Mesenchymal stem cell (in vitro differentiated cells and primary cell): ENCODE results near the gene TMEM116.

Experiments
- DNase-seq: peaks from one replicate; pipeline ENCODE4 v3.0.0-alpha.2; 2013
- H2AFZ ChIP-seq: one replicate; pipeline ENCODE4 v1.6.1; 2013; ENCODE audit warnings: low read depth, mild to moderate bottlenecking, control low read depth, inconsistent platforms, low read length, moderate library complexity
- H2AK5ac ChIP-seq: 2 replicates; pipeline ENCODE4 v1.6.1; 2013; ENCODE audit warnings: low read length, moderate library complexity, mild to moderate bottlenecking, inconsistent platforms; ENCODE audit not compliant: severe bottlenecking
- H2BK120ac ChIP-seq: one replicate; pipeline ENCODE4 v1.6.1; 2013; ENCODE audit warnings: low read depth, mild to moderate bottlenecking, inconsistent platforms, low read length, moderate library complexity
- H2BK12ac ChIP-seq, 2 experiments: one replicate each; pipeline ENCODE4 v1.6.1; 2013; ENCODE audit warnings: inconsistent platforms in 2 of 2, low read length in 2 of 2, mild to moderate bottlenecking in 2 of 2, moderate library complexity in 2 of 2, control low read depth in 1 of 2
- H2BK15ac ChIP-seq: one replicate; pipeline ENCODE4 v1.6.1; 2013; ENCODE audit warnings: mild to moderate bottlenecking, low read depth, inconsistent platforms; ENCODE audit not compliant: poor library complexity, severe bottlenecking
- H2BK5ac ChIP-seq: 2 replicates; pipeline ENCODE4 v1.6.1; 2013; ENCODE audit warnings: low read depth, mild to moderate bottlenecking, low read length, control low read depth, inconsistent platforms; ENCODE audit not compliant: poor library complexity, severe bottlenecking
- H3K14ac ChIP-seq, 2 experiments: one replicate each; pipeline ENCODE4 v1.6.1; 2013; ENCODE audit warnings: inconsistent platforms in 2 of 2, low read length in 2 of 2, control low read depth in 1 of 2, mild to moderate bottlenecking in 1 of 2, moderate library complexity in 1 of 2
- H3K18ac ChIP-seq, 2 experiments: one replicate each; pipeline ENCODE4 v1.6.1; 2013; ENCODE audit warnings: inconsistent platforms in 2 of 2, low read length in 2 of 2, control low read depth in 1 of 2, low read depth in 1 of 2, mild to moderate bottlenecking in 1 of 2
- H3K23ac ChIP-seq, 2 experiments: one replicate each; pipeline ENCODE4 v1.6.1; 2013; ENCODE audit warnings: inconsistent platforms in 2 of 2, low read length in 2 of 2, mild to moderate bottlenecking in 2 of 2, moderate library complexity in 2 of 2, control low read depth in 1 of 2
- H3K27ac ChIP-seq: 2 replicates; pipeline ENCODE4 v1.5.1; 2013; ENCODE audit warnings: mild to moderate bottlenecking, moderate library complexity, low read length, control low read depth, inconsistent platforms; ENCODE audit not compliant: poor library complexity, severe bottlenecking
- H3K27me3 ChIP-seq, 2 experiments: 2 replicates each; pipeline versions ENCODE4 v1.6.1 to v1.7.0; 2013; ENCODE audit warnings: low read length in 2 of 2, mild to moderate bottlenecking in 2 of 2, moderate library complexity in 2 of 2, control low read depth in 1 of 2, inconsistent platforms in 1 of 2; ENCODE audit not compliant: control insufficient read depth in 1 of 2, insufficient read depth in 1 of 2
- H3K36me3 ChIP-seq, 2 experiments: 2 replicates each; pipeline versions ENCODE4 v1.6.1 to v1.7.0; 2013; ENCODE audit warnings: low read length in 2 of 2, control low read depth in 1 of 2, inconsistent platforms in 1 of 2, low read depth in 1 of 2, mild to moderate bottlenecking in 1 of 2; ENCODE audit not compliant: insufficient read depth in 2 of 2, control insufficient read depth in 1 of 2
- H3K4ac ChIP-seq, 2 experiments: one replicate each; pipeline ENCODE4 v1.6.1; 2013; ENCODE audit warnings: inconsistent platforms in 2 of 2, low read length in 2 of 2, mild to moderate bottlenecking in 2 of 2, moderate library complexity in 2 of 2, control low read depth in 1 of 2, low read depth in 1 of 2
- H3K4me1 ChIP-seq: 2 replicates; pipeline ENCODE4 v1.6.1; 2013; ENCODE audit warnings: low read depth, low read length, control low read depth; ENCODE audit not compliant: control insufficient read depth, insufficient read depth
- H3K4me2 ChIP-seq: 2 replicates; pipeline ENCODE4 v1.6.1; 2013; ENCODE audit warnings: low read length, mild to moderate bottlenecking, inconsistent platforms; ENCODE audit not compliant: poor library complexity, severe bottlenecking
- H3K4me3 ChIP-seq, 2 experiments: 2 replicates each; pipeline versions ENCODE4 v1.5.1 to v1.7.0; 2013; ENCODE audit warnings: low read length in 2 of 2, mild to moderate bottlenecking in 2 of 2, control low read depth in 1 of 2, low read depth in 1 of 2; ENCODE audit not compliant: insufficient read depth in 1 of 2
- H3K79me1 ChIP-seq: replicated peaks from 2 replicates; pipeline ENCODE4 v1.6.1; 2013; ENCODE audit warnings: mild to moderate bottlenecking, control low read depth, low read length, inconsistent platforms; ENCODE audit not compliant: poor library complexity, severe bottlenecking
- H3K9ac ChIP-seq: 2 replicates; pipeline ENCODE4 v1.7.0; 2013; ENCODE audit warnings: mild to moderate bottlenecking, low read length, moderate library complexity
- H3K9me3 ChIP-seq: 2 replicates; pipeline ENCODE4 v1.7.0; 2013; ENCODE audit warnings: mild to moderate bottlenecking, low read length; ENCODE audit not compliant: control insufficient read depth
- H4K8ac ChIP-seq: one replicate; pipeline ENCODE4 v1.6.1; 2013; ENCODE audit warnings: inconsistent platforms, mild to moderate bottlenecking, low read length, moderate library complexity
- H4K91ac ChIP-seq: one replicate; pipeline ENCODE4 v1.6.1; 2013; ENCODE audit warnings: mild to moderate bottlenecking, low read length, inconsistent platforms
- WGBS: methylation state at CpG from one replicate; pipeline ENCODE4 v1.1.7; 2013; ENCODE audit warnings: mixed read lengths; 5-methylcytosine and 5-hydroxymethylcytosine counted together

The TMEM116 gene

DNA sequence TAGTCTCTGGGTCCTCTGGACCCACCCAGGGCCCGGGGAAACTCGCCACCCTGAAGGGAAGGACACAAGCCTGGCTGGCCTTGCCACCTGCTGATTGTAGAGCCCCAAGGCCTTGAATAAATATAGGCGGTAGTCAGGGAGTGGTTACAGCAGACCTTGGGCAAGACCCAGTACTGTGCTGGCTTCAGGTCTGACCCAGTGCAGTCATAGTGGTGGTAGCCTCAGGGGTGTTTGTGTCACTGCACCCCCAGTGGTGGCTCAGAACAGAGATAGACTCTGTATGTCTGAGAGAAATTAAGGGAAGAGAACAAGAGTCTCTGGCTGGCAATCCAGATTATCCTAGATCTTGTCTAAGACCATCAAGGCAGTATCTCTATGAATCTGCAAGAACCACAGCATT is 107.5 kb downstream of the TMEM116 start:
- no peaks in the 10 kb centered on the region for H3K4me1 ChIP-seq
- H3K9ac ChIP-seq, result no peak overlapping the region
- 93% methylated on average over 3 of the region's 3 CpGs for WGBS
- H2BK5ac ChIP-seq, result no peak overlapping the region
- H2BK12ac ChIP-seq, result no peak overlapping the region
- H3K36me3 ChIP-seq, result peaks cover 13 to 14% of the 10 kb centered on the region in 2 experiments
- no peak overlapping the region for H3K4me3 ChIP-seq
- H3K27me3 ChIP-seq, result no peaks in the 10 kb centered on the region
- H2BK120ac ChIP-seq, result no peak overlapping the region
- no peak overlapping the region for H2AFZ ChIP-seq
- H3K79me1 ChIP-seq, result no peaks in the 10 kb centered on the region
- H2BK15ac ChIP-seq, result no peak overlapping the region
- H3K9me3 ChIP-seq, result peaks cover 10% of the 10 kb centered on the region
- H3K14ac ChIP-seq, result no peak overlapping the region
- no peak overlapping the region for H3K4ac ChIP-seq
- H3K18ac ChIP-seq, result no peak overlapping the region
- H4K91ac ChIP-seq, result no peak overlapping the region
- no peak overlapping the region for H3K4me2 ChIP-seq
- no peak for DNase-seq
- no peak overlapping the region for H2AK5ac ChIP-seq
- H3K27ac ChIP-seq, result no peak overlapping the region
- no peak overlapping the region for H3K23ac ChIP-seq
- no peak overlapping the region for H4K8ac ChIP-seq

DNA sequence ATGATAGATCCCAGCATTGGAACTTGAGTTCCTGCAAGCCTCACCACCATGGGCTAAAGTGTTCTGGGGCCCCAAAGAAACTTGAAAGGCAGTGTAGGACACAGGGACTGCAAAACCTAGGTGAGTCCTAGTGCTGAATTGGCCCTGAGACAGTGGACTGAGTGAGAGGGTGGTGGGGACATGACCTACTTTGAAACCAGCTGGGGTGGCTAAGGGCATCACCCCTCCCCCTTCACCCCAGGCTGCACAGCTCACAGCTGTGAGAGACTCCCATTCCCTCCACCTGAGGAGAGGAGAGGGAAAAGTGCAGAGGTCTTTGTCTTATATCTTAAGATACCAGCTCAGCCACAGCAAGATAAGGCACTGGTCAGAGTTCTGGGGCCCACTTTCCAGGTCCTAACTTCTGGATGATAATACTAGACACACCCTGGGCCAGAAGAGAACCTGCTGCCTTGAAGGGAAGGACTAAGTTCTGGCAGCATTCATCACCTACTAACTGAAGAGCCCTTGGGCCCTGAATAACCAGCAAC is 108.5 kb downstream of the TMEM116 start:
- no peak for DNase-seq
- no peak overlapping the region for H3K4me3 ChIP-seq
- H2BK12ac ChIP-seq, result no peak overlapping the region
- H4K8ac ChIP-seq, result no peak overlapping the region
- H3K4me1 ChIP-seq, result no peaks in the 10 kb centered on the region
- H3K4me2 ChIP-seq, result no peak overlapping the region
- H3K14ac ChIP-seq, result no peak overlapping the region
- no peaks in the 10 kb centered on the region for H3K27me3 ChIP-seq
- H3K4ac ChIP-seq, result no peak overlapping the region
- no peak overlapping the region for H2AFZ ChIP-seq
- H3K27ac ChIP-seq, result no peak overlapping the region
- H2AK5ac ChIP-seq, result no peak overlapping the region
- no peaks in the 10 kb centered on the region for H3K79me1 ChIP-seq
- peaks cover 10% of the 10 kb centered on the region for H3K9me3 ChIP-seq
- no peak overlapping the region for H3K18ac ChIP-seq
- H3K36me3 ChIP-seq, result peaks cover 19 to 23% of the 10 kb centered on the region in 2 experiments
- H2BK5ac ChIP-seq, result no peak overlapping the region
- H4K91ac ChIP-seq, result no peak overlapping the region
- H2BK15ac ChIP-seq, result no peak overlapping the region
- no peak overlapping the region for H3K9ac ChIP-seq
- no peak overlapping the region for H3K23ac ChIP-seq
- no peak overlapping the region for H2BK120ac ChIP-seq

DNA sequence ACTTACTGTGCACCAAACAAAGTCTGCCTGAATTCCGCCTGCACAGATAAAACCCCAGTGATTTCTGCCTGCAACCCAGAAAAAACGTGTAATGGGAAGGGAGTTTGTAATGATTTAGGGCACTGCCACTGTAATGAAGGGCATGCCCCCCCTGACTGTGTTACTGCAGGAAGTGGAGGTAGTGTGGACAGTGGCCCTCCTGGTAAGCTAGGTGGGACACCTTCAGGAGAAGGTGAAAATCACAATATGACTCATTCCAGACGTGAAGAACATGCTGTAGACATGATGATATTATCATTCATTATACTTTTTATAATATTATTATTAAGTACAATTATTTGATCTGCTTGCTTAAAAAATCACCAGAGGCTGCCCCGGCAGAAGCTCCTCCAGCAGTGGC is 111.8 kb downstream of the TMEM116 start:
- no peak overlapping the region for H2AK5ac ChIP-seq
- H2BK12ac ChIP-seq, result no peak overlapping the region
- H4K8ac ChIP-seq, result no peak overlapping the region
- no peaks in the 10 kb centered on the region for H3K9me3 ChIP-seq
- H3K18ac ChIP-seq, result no peak overlapping the region
- H3K36me3 ChIP-seq, result peaks cover 27 to 34% of the 10 kb centered on the region in 2 experiments
- WGBS, result 86% methylated on average over 3 of the region's 4 CpGs
- no peak overlapping the region for H2BK15ac ChIP-seq
- no peaks in the 10 kb centered on the region for H3K4me1 ChIP-seq
- no peak overlapping the region for H2AFZ ChIP-seq
- H3K79me1 ChIP-seq, result peaks cover 2% of the 10 kb centered on the region
- H3K9ac ChIP-seq, result no peak overlapping the region
- H2BK120ac ChIP-seq, result no peak overlapping the region
- no peak overlapping the region for H3K27ac ChIP-seq
- no peak overlapping the region for H4K91ac ChIP-seq
- H3K23ac ChIP-seq, result no peak overlapping the region
- no peak overlapping the region for H3K4me2 ChIP-seq
- DNase-seq, result no peak
- H3K14ac ChIP-seq, result no peak overlapping the region
- H3K27me3 ChIP-seq, result no peaks in the 10 kb centered on the region
- no peak overlapping the region for H2BK5ac ChIP-seq
- H3K4me3 ChIP-seq, result no peak overlapping the region
- H3K4ac ChIP-seq, result no peak overlapping the region

DNA sequence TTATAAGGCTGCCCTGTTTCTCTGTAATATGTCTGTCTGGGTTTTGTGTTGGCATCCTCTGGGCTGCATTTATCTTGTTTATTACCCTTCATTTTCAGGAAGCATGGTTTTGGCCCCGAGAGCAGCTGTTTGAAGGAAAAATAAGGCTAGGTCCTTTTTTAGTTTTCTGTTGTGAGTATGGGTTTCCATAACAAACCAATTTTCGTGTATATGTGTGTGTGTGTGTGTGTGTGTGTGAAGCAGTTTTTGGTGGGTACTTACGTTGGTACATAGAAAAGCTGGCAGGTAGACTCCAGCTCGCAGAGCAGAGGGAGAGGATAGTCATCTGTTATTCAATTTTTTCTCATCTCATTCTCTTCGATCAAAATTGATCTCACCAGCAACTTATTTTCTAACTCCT is 118.4 kb downstream of the TMEM116 start:
- Histone ChIP-seq H2BK5ac (no peak overlapping the region), H2BK15ac (no peak overlapping the region), H2BK120ac (no peak overlapping the region), H3K4me1 (no peaks in the 10 kb centered on the region), H3K27ac (no peak overlapping the region), H2BK12ac (no peak overlapping the region), H3K27me3 (no peaks in the 10 kb centered on the region), H2AK5ac (no peak overlapping the region), H3K14ac (no peak overlapping the region), H3K4me3 (no peak overlapping the region), H3K4ac (no peak overlapping the region), H4K8ac (no peak overlapping the region), H3K4me2 (no peak overlapping the region), H3K36me3 (peaks cover 33 to 71% of the 10 kb centered on the region in 2 experiments), H3K9ac (no peak overlapping the region), H3K18ac (no peak overlapping the region), H3K23ac (no peak overlapping the region), H4K91ac (no peak overlapping the region), H2AFZ (no peak overlapping the region), H3K79me1 (peaks cover 3% of the 10 kb centered on the region), H3K9me3 (no peaks in the 10 kb centered on the region)
- 96% methylated on average over 2 of the region's 5 CpGs for WGBS
- DNase-seq, result no peak
